GM12872 (cell line): ENCODE results near the gene BABAM2.

Source experiments
- CTCF ChIP-seq: IDR thresholded peaks from 3 replicates; pipeline ENCODE4 v1.5.1; 2011; ENCODE audit warnings: low read depth, mild to moderate bottlenecking, low read length, moderate library complexity; ENCODE audit not compliant: insufficient read depth

Gene BABAM2

GRCh38 chr2:27954771-27955383 is 64.3 kb downstream of the BABAM2 start:
- TF ChIP-seq CTCF, result no peak

- no peak for TF ChIP-seq CTCF
Observed at GRCh38 chr2:27955384-27956161, 65.0 kb downstream of the BABAM2 start.

GRCh38 chr2:27956888-27957287 is 66.4 kb downstream of the BABAM2 start:
- no peak for TF ChIP-seq CTCF

- no peak for TF ChIP-seq CTCF
Observed at GRCh38 chr2:27958711-27959378, 68.3 kb downstream of the BABAM2 start.

- TF ChIP-seq CTCF, result no peak
Observed at GRCh38 chr2:27959496-27959895, 69.0 kb downstream of the BABAM2 start.

GRCh38 chr2:27960237-27960912 is 69.8 kb downstream of the BABAM2 start:
- no peak for TF ChIP-seq CTCF

GRCh38 chr2:27962006-27962405 is 71.5 kb downstream of the BABAM2 start:
- TF ChIP-seq CTCF, result no peak
